ENCODE measurements around the gene GALNT12. TPM values are rescaled to one million over a fixed set of nuclear protein-coding genes. Genes with fewer than 3 reads are reported as not detected.

Gene GALNT12
- total RNA-seq, 1 donor, result 1.3 TPM

GRCh38 chr9:98869866-98870265, 62.4 kb downstream of the GALNT12 start:
- no peak for DNase-seq (ENCODE audit: low read depth)
- no peak for TF ChIP-seq CTCF (IDR thresholded peaks at IDR 0.05; ENCODE audit: insufficient read depth, low read depth, low read length)
- H3K4me3 ChIP-seq (ENCODE audit: low read depth, low read length), result no peak overlapping the region

- H3K4me3 ChIP-seq (ENCODE audit: low read depth, low read length), result no peak overlapping the region
- TF ChIP-seq CTCF (IDR thresholded peaks at IDR 0.05; ENCODE audit: insufficient read depth, low read depth, low read length), result no peak
- no peak for DNase-seq (ENCODE audit: low read depth)
These were observed 63.5 kb downstream of the GALNT12 start for GRCh38 chr9:98870782-98871557.

GRCh38 chr9:98871558-98872065, 64.1 kb downstream of the GALNT12 start:
- no peak for DNase-seq (ENCODE audit: low read depth)
- H3K4me3 ChIP-seq (ENCODE audit: low read depth, low read length), result no peak overlapping the region
- TF ChIP-seq CTCF (IDR thresholded peaks at IDR 0.05; ENCODE audit: insufficient read depth, low read depth, low read length), result no peak

GRCh38 chr9:98873526-98873925, 66.1 kb downstream of the GALNT12 start:
- H3K4me3 ChIP-seq (ENCODE audit: low read depth, low read length), result no peak overlapping the region
- TF ChIP-seq CTCF (IDR thresholded peaks at IDR 0.05; ENCODE audit: insufficient read depth, low read depth, low read length), result no peak

GRCh38 chr9:98873951-98874371, 66.5 kb downstream of the GALNT12 start:
- DNase-seq (ENCODE audit: low read depth), result peak; percentile 70
- H3K4me3 ChIP-seq (ENCODE audit: low read depth, low read length), result no peak overlapping the region
- no peak for TF ChIP-seq CTCF (IDR thresholded peaks at IDR 0.05; ENCODE audit: insufficient read depth, low read depth, low read length)

More at GRCh38 chr9:98873526-98873925, 66.1 kb downstream of the GALNT12 start:
- no peak for DNase-seq (ENCODE audit: low read depth)

GRCh38 chr9:98874721-98875255, 67.3 kb downstream of the GALNT12 start:
- TF ChIP-seq CTCF (IDR thresholded peaks at IDR 0.05; ENCODE audit: insufficient read depth, low read depth, low read length), result no peak
- H3K4me3 ChIP-seq (ENCODE audit: low read depth, low read length), result no peak overlapping the region
- no peak for DNase-seq (ENCODE audit: low read depth)
